ENCODE measurements around the gene NKX3-2.

GRCh38 chr4:13529128-13529919 lies 15.0 kb downstream of the NKX3-2 start:
- TF ChIP-seq, protein P1, sequence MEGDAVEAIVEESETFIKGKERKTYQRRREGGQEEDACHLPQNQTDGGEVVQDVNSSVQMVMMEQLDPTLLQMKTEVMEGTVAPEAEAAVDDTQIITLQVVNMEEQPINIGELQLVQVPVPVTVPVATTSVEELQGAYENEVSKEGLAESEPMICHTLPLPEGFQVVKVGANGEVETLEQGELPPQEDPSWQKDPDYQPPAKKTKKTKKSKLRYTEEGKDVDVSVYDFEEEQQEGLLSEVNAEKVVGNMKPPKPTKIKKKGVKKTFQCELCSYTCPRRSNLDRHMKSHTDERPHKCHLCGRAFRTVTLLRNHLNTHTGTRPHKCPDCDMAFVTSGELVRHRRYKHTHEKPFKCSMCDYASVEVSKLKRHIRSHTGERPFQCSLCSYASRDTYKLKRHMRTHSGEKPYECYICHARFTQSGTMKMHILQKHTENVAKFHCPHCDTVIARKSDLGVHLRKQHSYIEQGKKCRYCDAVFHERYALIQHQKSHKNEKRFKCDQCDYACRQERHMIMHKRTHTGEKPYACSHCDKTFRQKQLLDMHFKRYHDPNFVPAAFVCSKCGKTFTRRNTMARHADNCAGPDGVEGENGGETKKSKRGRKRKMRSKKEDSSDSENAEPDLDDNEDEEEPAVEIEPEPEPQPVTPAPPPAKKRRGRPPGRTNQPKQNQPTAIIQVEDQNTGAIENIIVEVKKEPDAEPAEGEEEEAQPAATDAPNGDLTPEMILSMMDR (IDR thresholded peaks at IDR 0.05): no peak
- TF ChIP-seq POLR2AphosphoS5 (IDR thresholded peaks at IDR 0.05) (no peak), POLR2A (IDR thresholded peaks at IDR 0.05) (no peak)

All from upper lobe of left lung (tissue), 4 donors.